ENCODE measurements around the gene NUCB1. TPM values are rescaled to one million over a fixed set of nuclear protein-coding genes. Genes with fewer than 3 reads are reported as not detected.

Gene NUCB1
- total RNA-seq, 1 experiment from 2014 or later, result 153 TPM

GRCh38 chr19:48965806-48966540 lies 65.9 kb downstream of the NUCB1 start (continued):
- TF ChIP-seq ARID4B (CRISPR knock-in tag; IDR thresholded peaks at IDR 0.05; ENCODE audit: borderline replicate concordance), result 0 out of 2 replicates have a peak, but pooled peaks have one; percentile 14
- no peak for TF ChIP-seq CBFB (CRISPR knock-in tag; IDR thresholded peaks at IDR 0.05; ENCODE audit: low read depth)
- TF ChIP-seq ATF2 (CRISPR knock-in tag; IDR thresholded peaks at IDR 0.05; ENCODE audit: borderline replicate concordance, low read depth), result 0 out of 2 replicates have a peak, but pooled peaks have one; percentile 19
- TF ChIP-seq ZNF232 (CRISPR knock-in tag; IDR thresholded peaks at IDR 0.05), result no peak
- TF ChIP-seq PRDM15 (CRISPR knock-in tag; IDR thresholded peaks at IDR 0.05), result no peak
- no peak for TF ChIP-seq RELA (CRISPR knock-in tag; IDR thresholded peaks at IDR 0.05; ENCODE audit: borderline replicate concordance)
- no peak for TF ChIP-seq E2F1 (CRISPR knock-in tag; IDR thresholded peaks at IDR 0.05)
- TF ChIP-seq NR2C2 (CRISPR knock-in tag; IDR thresholded peaks at IDR 0.05), result no peak
- no peak for TF ChIP-seq ZNF671 (CRISPR knock-in tag; IDR thresholded peaks at IDR 0.05)
- peak; percentile 44; the same call in 1 of the 2 replicates for TF ChIP-seq JUN (CRISPR knock-in tag; IDR thresholded peaks at IDR 0.05)
- TF ChIP-seq NFE2L1 (CRISPR knock-in tag; IDR thresholded peaks at IDR 0.05), result no peak
- no peak for TF ChIP-seq SMAD3 (CRISPR knock-in tag; IDR thresholded peaks at IDR 0.05; ENCODE audit: borderline replicate concordance)
- TF ChIP-seq FOXJ3 (CRISPR knock-in tag; IDR thresholded peaks at IDR 0.05; ENCODE audit: borderline replicate concordance), result no peak
- no peak for TF ChIP-seq GRHL2 (CRISPR knock-in tag; IDR thresholded peaks at IDR 0.05; ENCODE audit: insufficient replicate concordance, severe bottlenecking)
- TF ChIP-seq SOX15 (CRISPR knock-in tag; IDR thresholded peaks at IDR 0.05), result no peak
- no peak for TF ChIP-seq ATF1 (CRISPR knock-in tag; IDR thresholded peaks at IDR 0.05)
- 0 out of 2 replicates have a peak, but pooled peaks have one; percentile 8 for TF ChIP-seq NFATC4 (CRISPR knock-in tag; IDR thresholded peaks at IDR 0.05)
- TF ChIP-seq FOXK1 (CRISPR knock-in tag; IDR thresholded peaks at IDR 0.05), result no peak; the same call in 1 of the 2 replicates
- TF ChIP-seq MYBL2 (CRISPR knock-in tag; IDR thresholded peaks at IDR 0.05), result 0 out of 2 replicates have a peak, but pooled peaks have one; percentile 40
- TF ChIP-seq ZBTB21 (CRISPR knock-in tag; IDR thresholded peaks at IDR 0.05; ENCODE audit: borderline replicate concordance), result no peak
- no peak for TF ChIP-seq ZNF263 (CRISPR knock-in tag; IDR thresholded peaks at IDR 0.05; ENCODE audit: low read depth)
- TF ChIP-seq EMX1 (CRISPR knock-in tag; IDR thresholded peaks at IDR 0.05), result no peak
- no peak for TF ChIP-seq HMGA2 (CRISPR knock-in tag; IDR thresholded peaks at IDR 0.05)
- no peak for TF ChIP-seq ELF4 (CRISPR knock-in tag; IDR thresholded peaks at IDR 0.05; ENCODE audit: low read depth)
- no peak for TF ChIP-seq ZNF512 (CRISPR knock-in tag; IDR thresholded peaks at IDR 0.05; ENCODE audit: borderline replicate concordance)
- TF ChIP-seq ZNF396 (CRISPR knock-in tag; IDR thresholded peaks at IDR 0.05; ENCODE audit: borderline replicate concordance), result no peak
- TF ChIP-seq ETV6 (CRISPR knock-in tag; IDR thresholded peaks at IDR 0.05), result no peak

Measured in WTC11 (cell line).